ENCODE data around the gene ITGA11. TPM values are rescaled to one million over a fixed set of nuclear protein-coding genes. Genes with fewer than 3 reads are reported as not detected.

Gene ITGA11
- total RNA-seq, 1 donor from 2014 or later, result 193 TPM

DNA sequence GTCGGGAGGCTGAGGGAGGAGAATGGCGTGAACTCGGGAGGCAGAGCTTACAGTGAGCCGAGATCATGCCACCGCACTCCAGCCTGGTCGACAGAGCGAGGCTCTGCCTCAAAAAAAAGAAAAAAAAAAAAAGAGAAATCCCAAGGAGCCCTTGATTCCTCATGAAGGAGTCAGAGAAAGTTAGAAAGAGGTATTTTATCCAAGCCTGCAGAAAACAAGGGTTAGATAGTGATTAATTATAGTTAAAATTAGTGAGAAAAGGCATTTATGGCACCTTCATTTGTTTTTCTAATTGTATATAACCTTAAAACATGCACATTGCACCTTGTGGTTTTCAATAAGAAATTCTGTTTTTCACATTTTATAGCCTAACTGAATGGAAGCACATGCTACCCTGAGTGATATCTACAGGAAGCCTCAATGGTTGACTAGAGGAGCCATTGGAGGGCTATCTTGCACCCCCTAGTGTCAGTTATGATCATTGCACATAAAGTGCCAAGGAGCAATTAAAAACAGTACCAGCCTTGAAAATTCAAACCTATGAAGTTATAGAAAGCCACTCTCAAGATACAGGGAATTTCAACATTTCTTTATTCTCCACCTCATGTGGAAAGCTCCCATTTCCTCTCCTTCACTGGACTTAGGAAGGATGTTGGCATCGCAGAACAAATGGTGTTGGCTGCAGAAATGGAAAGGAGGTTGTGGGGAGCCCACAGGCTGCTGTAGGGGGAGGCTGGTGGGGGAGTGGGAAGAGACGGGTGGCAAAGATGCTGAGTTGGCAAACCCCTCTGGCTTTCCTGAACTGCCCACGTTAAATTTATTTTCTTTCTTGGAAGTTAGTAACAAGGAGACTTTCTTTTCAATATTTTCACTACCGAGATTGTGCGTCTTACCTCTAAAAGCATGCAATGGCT is 48.5 kb downstream of the ITGA11 start:
- Histone ChIP-seq H3K27ac (ENCODE audit: low read depth, low read length) (peak overlapping the region; percentile 66), H3K4me3 (ENCODE audit: insufficient read depth, low read depth, low read length) (no peak overlapping the region), H3K4me2 (ENCODE audit: low read length) (peak overlapping the region; percentile 52), H4K20me1 (ENCODE audit: insufficient read depth, low read length) (peaks cover 25% of the 10 kb centered on the region), H3K9me3 (ENCODE audit: insufficient read depth, low read depth, low read length) (no peaks in the 10 kb centered on the region), H3K9ac (ENCODE audit: low read length) (no peak overlapping the region), H3K27me3 (ENCODE audit: insufficient read depth, low read length) (no peaks in the 10 kb centered on the region), H3K79me2 (ENCODE audit: insufficient read depth, low read length) (peaks cover 50% of the 10 kb centered on the region), H3K36me3 (ENCODE audit: insufficient read depth, low read length) (no peaks in the 10 kb centered on the region), H3K4me1 (ENCODE audit: insufficient read depth, low read length) (peaks cover 39% of the 10 kb centered on the region), H2AFZ (ENCODE audit: low read depth, low read length) (no peak overlapping the region)
- peaks cover 39% of the 10 kb centered on the region for H3K4me1 Mint-ChIP-seq (ENCODE audit: low read depth, unreplicated experiment)
- H3K36me3 Mint-ChIP-seq (ENCODE audit: low read depth, unreplicated experiment), result peaks cover 42% of the 10 kb centered on the region
- TF ChIP-seq, protein P1, sequence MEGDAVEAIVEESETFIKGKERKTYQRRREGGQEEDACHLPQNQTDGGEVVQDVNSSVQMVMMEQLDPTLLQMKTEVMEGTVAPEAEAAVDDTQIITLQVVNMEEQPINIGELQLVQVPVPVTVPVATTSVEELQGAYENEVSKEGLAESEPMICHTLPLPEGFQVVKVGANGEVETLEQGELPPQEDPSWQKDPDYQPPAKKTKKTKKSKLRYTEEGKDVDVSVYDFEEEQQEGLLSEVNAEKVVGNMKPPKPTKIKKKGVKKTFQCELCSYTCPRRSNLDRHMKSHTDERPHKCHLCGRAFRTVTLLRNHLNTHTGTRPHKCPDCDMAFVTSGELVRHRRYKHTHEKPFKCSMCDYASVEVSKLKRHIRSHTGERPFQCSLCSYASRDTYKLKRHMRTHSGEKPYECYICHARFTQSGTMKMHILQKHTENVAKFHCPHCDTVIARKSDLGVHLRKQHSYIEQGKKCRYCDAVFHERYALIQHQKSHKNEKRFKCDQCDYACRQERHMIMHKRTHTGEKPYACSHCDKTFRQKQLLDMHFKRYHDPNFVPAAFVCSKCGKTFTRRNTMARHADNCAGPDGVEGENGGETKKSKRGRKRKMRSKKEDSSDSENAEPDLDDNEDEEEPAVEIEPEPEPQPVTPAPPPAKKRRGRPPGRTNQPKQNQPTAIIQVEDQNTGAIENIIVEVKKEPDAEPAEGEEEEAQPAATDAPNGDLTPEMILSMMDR (IDR thresholded peaks at IDR 0.05; ENCODE audit: insufficient read depth, low read depth, low read length), result peak; percentile 73
- TF ChIP-seq EZH2 (IDR thresholded peaks at IDR 0.05; ENCODE audit: insufficient read depth, low read length), result no peak
- H3K27ac Mint-ChIP-seq (ENCODE audit: unreplicated experiment), result peak overlapping the region; percentile 93
- peaks cover 3% of the 10 kb centered on the region for H3K9me3 Mint-ChIP-seq (ENCODE audit: unreplicated experiment)
- FAIRE-seq (peak; percentile 49), DNase-seq (ENCODE audit: low read depth) (no peak)
- H3K27me3 Mint-ChIP-seq (ENCODE audit: low read depth, unreplicated experiment), result peaks cover 2% of the 10 kb centered on the region
- H3K4me3 Mint-ChIP-seq (ENCODE audit: unreplicated experiment), result no peak overlapping the region

DNA sequence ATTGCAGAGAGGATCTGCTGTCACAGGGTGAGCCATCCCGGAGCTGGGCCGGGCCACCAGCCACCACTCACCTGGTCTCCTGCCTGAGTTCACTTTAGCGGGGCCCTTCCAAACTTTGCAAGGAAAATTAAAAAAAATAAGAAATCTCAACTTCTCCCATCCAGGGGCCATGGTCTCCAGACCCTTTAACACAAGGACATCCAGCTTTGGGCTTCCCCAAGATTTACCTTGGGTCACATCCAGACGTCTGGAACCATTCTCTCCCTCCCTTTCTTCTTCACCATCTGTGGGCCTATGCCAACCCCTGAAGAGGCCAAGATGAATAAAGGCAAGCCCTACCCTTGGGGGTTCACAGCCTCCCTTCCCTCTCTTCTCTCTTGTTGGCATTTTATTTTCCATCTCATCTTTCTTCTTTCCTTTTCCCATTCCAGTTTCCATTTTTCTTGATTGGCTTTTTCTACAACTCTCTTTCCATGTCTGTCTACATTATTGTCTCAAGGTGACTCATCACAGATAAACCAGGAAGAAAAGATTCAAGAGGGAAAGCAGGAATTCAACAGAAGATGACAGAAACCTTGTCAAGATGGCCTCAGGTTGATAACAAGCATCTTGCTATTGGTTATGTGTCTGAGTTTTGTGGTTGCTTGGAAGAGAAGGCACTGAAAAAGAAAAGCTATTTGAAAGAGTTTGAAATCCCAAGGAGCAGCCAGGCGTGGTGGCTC is 49.5 kb downstream of the ITGA11 start:
- Histone ChIP-seq H3K79me2 (ENCODE audit: insufficient read depth, low read length) (peaks cover 45% of the 10 kb centered on the region), H4K20me1 (ENCODE audit: insufficient read depth, low read length) (peaks cover 31% of the 10 kb centered on the region), H3K27me3 (ENCODE audit: insufficient read depth, low read length) (no peaks in the 10 kb centered on the region), H3K9me3 (ENCODE audit: insufficient read depth, low read depth, low read length) (no peaks in the 10 kb centered on the region), H3K36me3 (ENCODE audit: insufficient read depth, low read length) (no peaks in the 10 kb centered on the region), H3K4me1 (ENCODE audit: insufficient read depth, low read length) (peaks cover 39% of the 10 kb centered on the region), H3K4me3 (ENCODE audit: insufficient read depth, low read depth, low read length) (no peak overlapping the region), H3K4me2 (ENCODE audit: low read length) (no peak overlapping the region), H3K9ac (ENCODE audit: low read length) (no peak overlapping the region), H2AFZ (ENCODE audit: low read depth, low read length) (no peak overlapping the region), H3K27ac (ENCODE audit: low read depth, low read length) (no peak overlapping the region)
- DNase-seq (ENCODE audit: low read depth) (peak; percentile 39), FAIRE-seq (no peak)
- peaks cover 2% of the 10 kb centered on the region for H3K27me3 Mint-ChIP-seq (ENCODE audit: low read depth, unreplicated experiment)
- TF ChIP-seq, protein P1 (IDR thresholded peaks at IDR 0.05; ENCODE audit: insufficient read depth, low read depth, low read length), result no peak
- TF ChIP-seq EZH2 (IDR thresholded peaks at IDR 0.05; ENCODE audit: insufficient read depth, low read length), result no peak
- H3K4me1 Mint-ChIP-seq (ENCODE audit: low read depth, unreplicated experiment), result peaks cover 39% of the 10 kb centered on the region
- no peak overlapping the region for H3K4me3 Mint-ChIP-seq (ENCODE audit: unreplicated experiment)
- peak overlapping the region; percentile 50 for H3K27ac Mint-ChIP-seq (ENCODE audit: unreplicated experiment)
- H3K9me3 Mint-ChIP-seq (ENCODE audit: unreplicated experiment), result peaks cover 3% of the 10 kb centered on the region
- peaks cover 42% of the 10 kb centered on the region for H3K36me3 Mint-ChIP-seq (ENCODE audit: low read depth, unreplicated experiment)
